HCT116 (cell line): ENCODE measurements around the gene SDHAF4. TPM values are rescaled to one million over a fixed set of nuclear protein-coding genes. Genes with fewer than 3 reads are reported as not detected.

Experiments
- ATAC-seq: fragments of 200-7000 bp; cut with Tn5 transposase; 2 replicates; pipeline ENCODE4 v1.9.1; 2020; ENCODE audit warnings: mild to moderate bottlenecking, moderate library complexity
- BruUV-seq: library from RNA; stranded (reverse); fragments of 400-500 nt; replicated peaks from 2 replicates; lab custom pipeline; 2021; lab: Mats Ljungman, UMichigan
- CTCF ChIA-PET: fragments of 300-600 bp; sonication (Branson Sonifier 250); formaldehyde crosslinking; loops from one replicate; lab custom pipeline; 2021; ENCODE audit warnings: antibody characterized with exemption; lab: Charles Lee
- POLR2A ChIA-PET: fragments of 300-600, 350-600 bp; sonication (Branson Sonifier 250); formaldehyde crosslinking; loops from one replicate; lab custom pipeline; 2021; ENCODE audit warnings: antibody characterized with exemption; lab: Charles Lee
- RAD21 ChIA-PET, 2 experiments: fragments of 300-600 bp; sonication (Branson Sonifier 250); formaldehyde crosslinking; loops; one replicate each; lab custom pipeline; 2023; ENCODE audit warnings: low total read pairs in 2 of 2; ENCODE audit not compliant: uncharacterized antibody in 2 of 2, unreplicated experiment in 2 of 2, low non-redundant PET in 1 of 2; lab: Charles Lee
- DNase-seq: peaks from one replicate; pipeline ENCODE4 v3.0.0-alpha.2; 2010; ENCODE audit warnings: low read depth, low spot score
- H2AFZ ChIP-seq: fragments of 200-600 bp; shearing (Covaris generic), sonication (generic); 2 replicates; pipeline ENCODE4 v1.6.1; 2017; ENCODE audit warnings: low read depth, mixed run types, mixed read lengths, antibody characterized with exemption, low read length; ENCODE audit not compliant: poor library complexity, severe bottlenecking
- H3K27ac ChIP-seq: 2 replicates; pipeline ENCODE4 v1.5.1; 2012; ENCODE audit warnings: low read depth, low read length
- H3K27me3 ChIP-seq: fragments of 200-600 bp; sonication (generic); 2 replicates; pipeline ENCODE4 v1.6.1; 2016; ENCODE audit warnings: mixed run types, low read length, mixed read lengths; ENCODE audit not compliant: insufficient read depth
- H3K36me3 ChIP-seq, 2 experiments: fragments of 200-500 bp in 1 of 2; fragments of 200-600 bp in 1 of 2; sonication (Bioruptor generic) in 1 of 2; sonication (generic) in 1 of 2; 2 replicates each; pipeline versions ENCODE4 v1.5.1 to v1.6.1; 2014 to 2016; ENCODE audit warnings: low read length in 2 of 2, inconsistent platforms in 1 of 2, mixed read lengths in 1 of 2, mixed run types in 1 of 2; ENCODE audit not compliant: insufficient read depth in 2 of 2, control insufficient read depth in 1 of 2
- H3K4me1 ChIP-seq, 2 experiments: fragments of 200-600 bp in 1 of 2; sonication (generic) in 1 of 2; 2 replicates each; pipeline versions ENCODE4 v1.5.1 to v1.6.1; 2012 to 2017; ENCODE audit warnings: low read length in 2 of 2, inconsistent platforms in 1 of 2, mild to moderate bottlenecking in 1 of 2, mixed read lengths in 1 of 2, mixed run types in 1 of 2, moderate library complexity in 1 of 2; ENCODE audit not compliant: insufficient read depth in 2 of 2, control insufficient read depth in 1 of 2
- H3K4me2 ChIP-seq: fragments of 200-600 bp; sonication (generic); 2 replicates; pipeline ENCODE4 v1.6.1; 2017; ENCODE audit warnings: mixed run types, low read length, mixed read lengths
- H3K4me3 ChIP-seq, 2 experiments: fragments of 200-600 bp in 1 of 2; sonication (generic) in 1 of 2; replicated peaks in 1 of 2; 2 replicates each; pipeline ENCODE4 v1.5.1; 2011 to 2016; ENCODE audit warnings: low read length in 2 of 2, control low read depth in 1 of 2, low read depth in 1 of 2, mild to moderate bottlenecking in 1 of 2, mixed read lengths in 1 of 2, mixed run types in 1 of 2
- H3K79me2 ChIP-seq: fragments of 200-600 bp; sonication (generic); 2 replicates; pipeline ENCODE4 v1.6.1; 2017; ENCODE audit warnings: mild to moderate bottlenecking, mixed run types, low read length, moderate library complexity, mixed read lengths; ENCODE audit not compliant: insufficient read depth
- H3K9ac ChIP-seq: fragments of 200-600 bp; sonication (generic); 2 replicates; pipeline ENCODE4 v1.6.1; 2016; ENCODE audit warnings: low read length, mixed read lengths
- H3K9me2 ChIP-seq: fragments of 200-600 bp; sonication (generic), shearing (Covaris generic); 2 replicates; pipeline ENCODE4 v1.6.1; 2017; ENCODE audit warnings: mixed run types, mild to moderate bottlenecking, moderate library complexity; ENCODE audit not compliant: insufficient read depth
- H3K9me3 ChIP-seq, 2 experiments: fragments of 200-500 bp in 1 of 2; fragments of 200-600 bp in 1 of 2; sonication (Bioruptor generic) in 1 of 2; sonication (generic) in 1 of 2; 2 replicates each; pipeline ENCODE4 v1.6.1; 2014 to 2017; ENCODE audit warnings: low read length in 2 of 2, mixed read lengths in 2 of 2, inconsistent platforms in 1 of 2, low read depth in 1 of 2, mild to moderate bottlenecking in 1 of 2, mixed run types in 1 of 2, moderate library complexity in 1 of 2; ENCODE audit not compliant: control insufficient read depth in 1 of 2, insufficient read depth in 1 of 2
- H4K20me1 ChIP-seq: fragments of 200-600 bp; sonication (generic), shearing (Covaris generic); 2 replicates; pipeline ENCODE4 v1.6.1; 2017; ENCODE audit warnings: mixed run types, mild to moderate bottlenecking, moderate library complexity; ENCODE audit not compliant: insufficient read depth
- CBX3 ChIP-seq: IDR thresholded peaks from 2 replicates; pipeline ENCODE4 v1.6.1; 2012; ENCODE audit warnings: low read depth
- CEBPB ChIP-seq: IDR thresholded peaks from 2 replicates; pipeline ENCODE4 v1.6.1; 2012; ENCODE audit warnings: low read depth
- ELF1 ChIP-seq: IDR thresholded peaks from 2 replicates; pipeline ENCODE4 v1.6.1; 2012; ENCODE audit warnings: low read depth, borderline replicate concordance
- EZH2 ChIP-seq: fragments of 200-600 bp; sonication (generic); IDR thresholded peaks from 2 replicates; pipeline ENCODE4 v1.6.1; 2017; ENCODE audit warnings: antibody characterized with exemption, mixed run types
- EZH2phosphoT487 ChIP-seq: fragments of 200-600 bp; IDR thresholded peaks from 2 replicates; pipeline ENCODE4 v1.6.1; 2018; ENCODE audit warnings: antibody characterized with exemption, borderline replicate concordance
- SP1 ChIP-seq: IDR thresholded peaks from 2 replicates; pipeline ENCODE4 v1.6.1; 2012; ENCODE audit warnings: low read depth
- SRF ChIP-seq: IDR thresholded peaks from 2 replicates; pipeline ENCODE4 v1.6.1; 2012; ENCODE audit warnings: low read depth
- TCF7L2 ChIP-seq: IDR thresholded peaks from 2 replicates; pipeline ENCODE4 v1.7.0; 2011; ENCODE audit warnings: borderline replicate concordance, inconsistent platforms; ENCODE audit not compliant: insufficient read depth, insufficient read length; ENCODE audit errors: extremely low read depth
- YY1 ChIP-seq: IDR thresholded peaks from 2 replicates; pipeline ENCODE4 v1.6.1; 2011; ENCODE audit warnings: low read length, low read depth, moderate library complexity, mild to moderate bottlenecking; ENCODE audit not compliant: insufficient replicate concordance; ENCODE audit errors: extremely low read depth
- ZFX ChIP-seq: fragments of 450-650 bp; IDR thresholded peaks from 2 replicates; pipeline ENCODE4 v1.6.1; 2017
- ZNF274 ChIP-seq: fragments of 200-500 bp; sonication (Bioruptor generic); IDR thresholded peaks from 2 replicates; pipeline ENCODE4 v1.6.1; 2014; ENCODE audit warnings: mild to moderate bottlenecking, low read depth, low read length, inconsistent platforms
- intact Hi-C: fragments of 100-400 bp; cut with micrococcal nuclease; formaldehyde crosslinking; loops from 2 replicates; pipeline ENCODE4 v1.10.0; 2022
- total RNA-seq: library from RNA; stranded (reverse); gene quantifications from one replicate; pipeline ENCODE4 v1.2.1, GENCODE V29; 2021; ENCODE audit not compliant: unreplicated experiment
- TF ChIP-seq, protein P1 (sequence below): IDR thresholded peaks from 2 replicates; pipeline ENCODE4 v1.6.1; 2012
- TF ChIP-seq, protein P2 (sequence below): IDR thresholded peaks from 2 replicates; pipeline ENCODE4 v1.6.1; 2012
- TF ChIP-seq, protein P3 (sequence below), 3 experiments: fragments of 200-600 bp in 1 of 3; sonication (generic) in 1 of 3; IDR thresholded peaks in 2 of 3; conservative IDR thresholded peaks in 1 of 3; 2 replicates each; pipeline ENCODE4 v1.5.1; 2012 to 2017; ENCODE audit warnings: low read depth in 2 of 3, low read length in 2 of 3, antibody characterized with exemption in 1 of 3, borderline replicate concordance in 1 of 3, control low read depth in 1 of 3, mild to moderate bottlenecking in 1 of 3, mixed read lengths in 1 of 3, mixed run types in 1 of 3, moderate library complexity in 1 of 3; ENCODE audit not compliant: insufficient read depth in 1 of 3
- TF ChIP-seq, protein P4 (sequence below): IDR thresholded peaks from 2 replicates; pipeline ENCODE4 v1.6.1; 2011; ENCODE audit warnings: mild to moderate bottlenecking, low read length, moderate library complexity; ENCODE audit not compliant: insufficient replicate concordance; ENCODE audit errors: extremely low read depth
- TF ChIP-seq, protein P5 (sequence below): IDR thresholded peaks from 2 replicates; pipeline ENCODE4 v1.6.1; 2012; ENCODE audit warnings: low read depth

The SDHAF4 gene
- total RNA-seq, 1 experiment from 2014 or later: 8.9 TPM

DNA sequence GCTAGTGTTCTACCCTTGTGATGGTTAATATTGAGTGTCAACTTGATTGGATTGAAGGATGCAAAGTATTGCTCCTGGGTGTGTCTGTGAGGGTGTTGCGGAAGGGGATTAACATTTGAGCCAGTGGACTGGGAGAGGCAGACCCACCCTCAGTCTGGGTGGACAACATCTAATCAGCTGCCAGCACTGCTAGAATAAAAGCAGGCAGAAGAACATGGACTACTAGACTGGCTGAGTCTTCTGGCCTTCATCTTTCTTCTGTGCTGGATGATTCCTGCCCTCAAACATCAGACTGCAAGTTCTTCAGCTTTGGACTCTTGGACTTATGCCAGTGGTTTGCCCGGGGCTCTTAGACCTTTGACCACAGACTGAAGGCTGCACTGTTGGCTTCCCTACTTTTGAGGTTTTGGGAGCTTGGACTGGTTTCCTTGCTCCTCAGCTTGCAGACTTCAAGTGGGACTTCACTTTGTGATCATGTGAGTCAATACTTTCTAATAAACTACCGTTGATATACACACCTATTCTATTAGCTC is 50.1 kb downstream of the SDHAF4 start:
- H3K4me1 ChIP-seq: no peaks in the 10 kb centered on the region
- no peaks in the 10 kb centered on the region for H3K79me2 ChIP-seq
- RAD21 ChIA-PET: no interaction called here
- POLR2A ChIA-PET: no interaction called here
- H3K27me3 ChIP-seq: no peaks in the 10 kb centered on the region
- no peaks in the 10 kb centered on the region for H3K9me3 ChIP-seq
- intact Hi-C loops: no loop called here
- no peak for ATAC-seq
- no peak overlapping the region for H3K4me2 ChIP-seq
- H3K9ac ChIP-seq: no peak overlapping the region
- no peak for DNase-seq
- no peak overlapping the region for H2AFZ ChIP-seq
- BruUV-seq: no TSS peak
- H3K9me2 ChIP-seq: no peaks in the 10 kb centered on the region
- no peak for TF ChIP-seq TCF7L2
- TF ChIP-seq, protein P1, sequence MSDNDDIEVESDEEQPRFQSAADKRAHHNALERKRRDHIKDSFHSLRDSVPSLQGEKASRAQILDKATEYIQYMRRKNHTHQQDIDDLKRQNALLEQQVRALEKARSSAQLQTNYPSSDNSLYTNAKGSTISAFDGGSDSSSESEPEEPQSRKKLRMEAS: no peak
- TF ChIP-seq, protein P2, sequence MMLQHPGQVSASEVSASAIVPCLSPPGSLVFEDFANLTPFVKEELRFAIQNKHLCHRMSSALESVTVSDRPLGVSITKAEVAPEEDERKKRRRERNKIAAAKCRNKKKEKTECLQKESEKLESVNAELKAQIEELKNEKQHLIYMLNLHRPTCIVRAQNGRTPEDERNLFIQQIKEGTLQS: no peak
- TF ChIP-seq, protein P3, sequence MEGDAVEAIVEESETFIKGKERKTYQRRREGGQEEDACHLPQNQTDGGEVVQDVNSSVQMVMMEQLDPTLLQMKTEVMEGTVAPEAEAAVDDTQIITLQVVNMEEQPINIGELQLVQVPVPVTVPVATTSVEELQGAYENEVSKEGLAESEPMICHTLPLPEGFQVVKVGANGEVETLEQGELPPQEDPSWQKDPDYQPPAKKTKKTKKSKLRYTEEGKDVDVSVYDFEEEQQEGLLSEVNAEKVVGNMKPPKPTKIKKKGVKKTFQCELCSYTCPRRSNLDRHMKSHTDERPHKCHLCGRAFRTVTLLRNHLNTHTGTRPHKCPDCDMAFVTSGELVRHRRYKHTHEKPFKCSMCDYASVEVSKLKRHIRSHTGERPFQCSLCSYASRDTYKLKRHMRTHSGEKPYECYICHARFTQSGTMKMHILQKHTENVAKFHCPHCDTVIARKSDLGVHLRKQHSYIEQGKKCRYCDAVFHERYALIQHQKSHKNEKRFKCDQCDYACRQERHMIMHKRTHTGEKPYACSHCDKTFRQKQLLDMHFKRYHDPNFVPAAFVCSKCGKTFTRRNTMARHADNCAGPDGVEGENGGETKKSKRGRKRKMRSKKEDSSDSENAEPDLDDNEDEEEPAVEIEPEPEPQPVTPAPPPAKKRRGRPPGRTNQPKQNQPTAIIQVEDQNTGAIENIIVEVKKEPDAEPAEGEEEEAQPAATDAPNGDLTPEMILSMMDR (IDR thresholded peaks at IDR 0.05 in 2 of 3, conservative IDR thresholded peaks at IDR 0.05 in 1 of 3; ENCODE audit: borderline replicate concordance in 1 of 3, insufficient read depth in 1 of 3, low read depth in 2 of 3, low read length in 2 of 3): no peak
- TF ChIP-seq CBX3: no peak
- no peak for TF ChIP-seq SP1
- TF ChIP-seq EZH2: no peak
- no peak for TF ChIP-seq CEBPB
- no peak for TF ChIP-seq ZNF274
- no peak for TF ChIP-seq EZH2phosphoT487
- no peak for TF ChIP-seq YY1
- TF ChIP-seq, protein P4, sequence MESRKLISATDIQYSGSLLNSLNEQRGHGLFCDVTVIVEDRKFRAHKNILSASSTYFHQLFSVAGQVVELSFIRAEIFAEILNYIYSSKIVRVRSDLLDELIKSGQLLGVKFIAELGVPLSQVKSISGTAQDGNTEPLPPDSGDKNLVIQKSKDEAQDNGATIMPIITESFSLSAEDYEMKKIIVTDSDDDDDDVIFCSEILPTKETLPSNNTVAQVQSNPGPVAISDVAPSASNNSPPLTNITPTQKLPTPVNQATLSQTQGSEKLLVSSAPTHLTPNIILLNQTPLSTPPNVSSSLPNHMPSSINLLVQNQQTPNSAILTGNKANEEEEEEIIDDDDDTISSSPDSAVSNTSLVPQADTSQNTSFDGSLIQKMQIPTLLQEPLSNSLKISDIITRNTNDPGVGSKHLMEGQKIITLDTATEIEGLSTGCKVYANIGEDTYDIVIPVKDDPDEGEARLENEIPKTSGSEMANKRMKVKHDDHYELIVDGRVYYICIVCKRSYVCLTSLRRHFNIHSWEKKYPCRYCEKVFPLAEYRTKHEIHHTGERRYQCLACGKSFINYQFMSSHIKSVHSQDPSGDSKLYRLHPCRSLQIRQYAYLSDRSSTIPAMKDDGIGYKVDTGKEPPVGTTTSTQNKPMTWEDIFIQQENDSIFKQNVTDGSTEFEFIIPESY: no peak
- TF ChIP-seq SRF: no peak
- TF ChIP-seq, protein P5, sequence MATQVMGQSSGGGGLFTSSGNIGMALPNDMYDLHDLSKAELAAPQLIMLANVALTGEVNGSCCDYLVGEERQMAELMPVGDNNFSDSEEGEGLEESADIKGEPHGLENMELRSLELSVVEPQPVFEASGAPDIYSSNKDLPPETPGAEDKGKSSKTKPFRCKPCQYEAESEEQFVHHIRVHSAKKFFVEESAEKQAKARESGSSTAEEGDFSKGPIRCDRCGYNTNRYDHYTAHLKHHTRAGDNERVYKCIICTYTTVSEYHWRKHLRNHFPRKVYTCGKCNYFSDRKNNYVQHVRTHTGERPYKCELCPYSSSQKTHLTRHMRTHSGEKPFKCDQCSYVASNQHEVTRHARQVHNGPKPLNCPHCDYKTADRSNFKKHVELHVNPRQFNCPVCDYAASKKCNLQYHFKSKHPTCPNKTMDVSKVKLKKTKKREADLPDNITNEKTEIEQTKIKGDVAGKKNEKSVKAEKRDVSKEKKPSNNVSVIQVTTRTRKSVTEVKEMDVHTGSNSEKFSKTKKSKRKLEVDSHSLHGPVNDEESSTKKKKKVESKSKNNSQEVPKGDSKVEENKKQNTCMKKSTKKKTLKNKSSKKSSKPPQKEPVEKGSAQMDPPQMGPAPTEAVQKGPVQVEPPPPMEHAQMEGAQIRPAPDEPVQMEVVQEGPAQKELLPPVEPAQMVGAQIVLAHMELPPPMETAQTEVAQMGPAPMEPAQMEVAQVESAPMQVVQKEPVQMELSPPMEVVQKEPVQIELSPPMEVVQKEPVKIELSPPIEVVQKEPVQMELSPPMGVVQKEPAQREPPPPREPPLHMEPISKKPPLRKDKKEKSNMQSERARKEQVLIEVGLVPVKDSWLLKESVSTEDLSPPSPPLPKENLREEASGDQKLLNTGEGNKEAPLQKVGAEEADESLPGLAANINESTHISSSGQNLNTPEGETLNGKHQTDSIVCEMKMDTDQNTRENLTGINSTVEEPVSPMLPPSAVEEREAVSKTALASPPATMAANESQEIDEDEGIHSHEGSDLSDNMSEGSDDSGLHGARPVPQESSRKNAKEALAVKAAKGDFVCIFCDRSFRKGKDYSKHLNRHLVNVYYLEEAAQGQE: no peak
- no peak for TF ChIP-seq ZFX
- no peak for TF ChIP-seq ELF1
- CTCF ChIA-PET: no interaction called here
- no peaks in the 10 kb centered on the region for H3K36me3 ChIP-seq
- H3K27ac ChIP-seq: no peak overlapping the region
- H3K4me3 ChIP-seq: no peak overlapping the region
- H4K20me1 ChIP-seq: no peaks in the 10 kb centered on the region
